SK-N-MC (cell line): Measurements from ENCODE around the gene GDF9.
A peak's percentile ranks its signal among the peaks of the same experiment; 100 is the strongest.

Experiments used
- DNase-seq: peaks from one replicate; pipeline ENCODE4 v3.0.0-alpha.2; 2011; ENCODE audit warnings: low read depth, low spot score
- H3K27ac ChIP-seq: fragments of 200-600 bp; sonication (generic); 2 replicates; pipeline ENCODE4 v1.5.1; 2016; ENCODE audit warnings: mixed run types
- H3K36me3 ChIP-seq: fragments of 200-600 bp; sonication (generic); 2 replicates; pipeline ENCODE4 v1.6.1; 2017; ENCODE audit warnings: antibody characterized with exemption, low read length, mixed read lengths; ENCODE audit not compliant: insufficient read depth
- H3K4me3 ChIP-seq: fragments of 200-600 bp; sonication (generic); 2 replicates; pipeline ENCODE4 v1.5.1; 2016
- H3K9ac ChIP-seq: fragments of 200-600 bp; sonication (generic); 2 replicates; pipeline ENCODE4 v1.8.0; 2017; ENCODE audit warnings: mixed run types, mixed read lengths; ENCODE audit not compliant: insufficient read length
- H3K9me3 ChIP-seq: fragments of 200-600 bp; sonication (generic); 2 replicates; pipeline ENCODE4 v1.6.1; 2017; ENCODE audit warnings: low read depth, mild to moderate bottlenecking, antibody characterized with exemption, low read length, moderate library complexity, mixed read lengths
- EZH2 ChIP-seq: fragments of 200-600 bp; sonication (generic); IDR thresholded peaks from one replicate; pipeline ENCODE4 v1.6.1; 2017; ENCODE audit warnings: antibody characterized with exemption
- FOXP2 ChIP-seq: optimal IDR thresholded peaks from 2 replicates; pipeline ENCODE3; 2011; ENCODE audit warnings: mild to moderate bottlenecking, moderate library complexity; ENCODE audit not compliant: insufficient read depth; ENCODE audit errors: extremely low read length, control extremely low read depth
- POLR2AphosphoS5 ChIP-seq: IDR thresholded peaks from 2 replicates; pipeline ENCODE4 v1.6.1; 2012; ENCODE audit warnings: mild to moderate bottlenecking, low read depth, low read length, borderline replicate concordance

The GDF9 gene

GRCh38 chr5:132821791-132822190, 44.5 kb downstream of the GDF9 start:
- Histone ChIP-seq H3K36me3 (no peaks in the 10 kb centered on the region), H3K9ac (no peak overlapping the region), H3K4me3 (no peak overlapping the region), H3K27ac (no peak overlapping the region), H3K9me3 (no peaks in the 10 kb centered on the region)
- DNase-seq = no peak
- TF ChIP-seq EZH2 (no peak), FOXP2 (no peak), POLR2AphosphoS5 (no peak)

GRCh38 chr5:132821350-132821749, 44.9 kb downstream of the GDF9 start:
- no peaks in the 10 kb centered on the region for H3K36me3 ChIP-seq
- no peak overlapping the region for H3K4me3 ChIP-seq
- no peak overlapping the region for H3K27ac ChIP-seq
- no peaks in the 10 kb centered on the region for H3K9me3 ChIP-seq
- TF ChIP-seq EZH2 (no peak), POLR2AphosphoS5 (no peak), FOXP2 (no peak)
- no peak overlapping the region for H3K9ac ChIP-seq
- DNase-seq = no peak

GRCh38 chr5:132820162-132820754, 46.0 kb downstream of the GDF9 start:
- Histone ChIP-seq H3K27ac (no peak overlapping the region), H3K9ac (no peak overlapping the region), H3K9me3 (no peaks in the 10 kb centered on the region), H3K36me3 (no peaks in the 10 kb centered on the region), H3K4me3 (no peak overlapping the region)
- TF ChIP-seq POLR2AphosphoS5 = no peak
- TF ChIP-seq FOXP2 = no peak
- TF ChIP-seq EZH2 = no peak
- peak; percentile 65 for DNase-seq

- DNase-seq = no peak
- H3K36me3 ChIP-seq = no peaks in the 10 kb centered on the region
- TF ChIP-seq POLR2AphosphoS5 (no peak), EZH2 (no peak), FOXP2 (no peak)
- H3K9me3 ChIP-seq = no peaks in the 10 kb centered on the region
- no peak overlapping the region for H3K9ac ChIP-seq
- no peak overlapping the region for H3K4me3 ChIP-seq
- no peak overlapping the region for H3K27ac ChIP-seq
These were observed 46.8 kb downstream of the GDF9 start for GRCh38 chr5:132819468-132819867.

GRCh38 chr5:132817011-132817410, 49.3 kb downstream of the GDF9 start:
- Histone ChIP-seq H3K27ac (peak overlapping the region; percentile 65), H3K9me3 (no peaks in the 10 kb centered on the region), H3K36me3 (no peaks in the 10 kb centered on the region), H3K4me3 (no peak overlapping the region), H3K9ac (peak overlapping the region; percentile 11)
- no peak for DNase-seq
- TF ChIP-seq FOXP2 (no peak), POLR2AphosphoS5 (no peak), EZH2 (no peak)

GRCh38 chr5:132816554-132816953, 49.7 kb downstream of the GDF9 start:
- no peaks in the 10 kb centered on the region for H3K36me3 ChIP-seq
- TF ChIP-seq POLR2AphosphoS5 (no peak), EZH2 (no peak), FOXP2 (no peak)
- no peak for DNase-seq
- peak overlapping the region; percentile 65 for H3K27ac ChIP-seq
- peak overlapping the region; percentile 1; the same call in 1 of the 2 replicates for H3K4me3 ChIP-seq
- no peaks in the 10 kb centered on the region for H3K9me3 ChIP-seq
- no peak overlapping the region for H3K9ac ChIP-seq

GRCh38 chr5:132816083-132816482, 50.2 kb downstream of the GDF9 start:
- DNase-seq = no peak
- no peak for TF ChIP-seq EZH2
- no peak for TF ChIP-seq POLR2AphosphoS5
- TF ChIP-seq FOXP2 = no peak

GRCh38 chr5:132815454-132815853, 50.8 kb downstream of the GDF9 start:
- no peaks in the 10 kb centered on the region for H3K36me3 ChIP-seq
- DNase-seq = no peak
- TF ChIP-seq EZH2 (no peak), FOXP2 (no peak), POLR2AphosphoS5 (no peak)
- no peaks in the 10 kb centered on the region for H3K9me3 ChIP-seq
- peak overlapping the region; percentile 65 for H3K27ac ChIP-seq
- H3K9ac ChIP-seq = no peak overlapping the region
- H3K4me3 ChIP-seq = no peak overlapping the region

More at GRCh38 chr5:132816083-132816482, 50.2 kb downstream of the GDF9 start:
- H3K9ac ChIP-seq = no peak overlapping the region
- peak overlapping the region; percentile 65 for H3K27ac ChIP-seq
- no peaks in the 10 kb centered on the region for H3K36me3 ChIP-seq
- H3K9me3 ChIP-seq = no peaks in the 10 kb centered on the region
- H3K4me3 ChIP-seq = no peak overlapping the region; the same call in 1 of the 2 replicates

- Histone ChIP-seq H3K9ac (no peak overlapping the region), H3K27ac (peak overlapping the region; percentile 65; the same call in 1 of the 2 replicates), H3K9me3 (no peaks in the 10 kb centered on the region), H3K36me3 (no peaks in the 10 kb centered on the region), H3K4me3 (no peak overlapping the region)
- no peak for DNase-seq
- no peak for TF ChIP-seq FOXP2
- TF ChIP-seq POLR2AphosphoS5 = no peak
- no peak for TF ChIP-seq EZH2
These were observed 51.6 kb downstream of the GDF9 start for GRCh38 chr5:132814503-132815294.
